GM19438 (cell line): ENCODE data around the gene CYP4F8.
"Not testable (repeated sequence)": the region's sequence is repeated elsewhere in the genome, so short reads cannot be mapped to it uniquely, and the experiment has no call there.

Experiments
- ATAC-seq: cut with Tn5 transposase; IDR thresholded peaks from one replicate; pipeline ENCODE4 v1.9.1; 2021; ENCODE audit warnings: low read depth; ENCODE audit not compliant: unreplicated experiment

CYP4F8 gene

GRCh38 chr19:15642807-15643206 is 27.8 kb downstream of the CYP4F8 start:
- no peak for ATAC-seq

- ATAC-seq: no peak
These were observed 28.4 kb downstream of the CYP4F8 start for GRCh38 chr19:15643387-15643786.

- no peak for ATAC-seq
These were observed 29.2 kb downstream of the CYP4F8 start for GRCh38 chr19:15644066-15644741.

- ATAC-seq: no peak
These were observed 29.8 kb downstream of the CYP4F8 start for GRCh38 chr19:15644816-15645215.

- ATAC-seq: no peak
These were observed 34.5 kb downstream of the CYP4F8 start for GRCh38 chr19:15649526-15649925.

GRCh38 chr19:15650123-15650522 is 35.1 kb downstream of the CYP4F8 start:
- not testable (repeated sequence) for ATAC-seq

- no peak for ATAC-seq
These were observed 36.8 kb downstream of the CYP4F8 start for GRCh38 chr19:15651791-15652190.

GRCh38 chr19:15652559-15653278 is 37.7 kb downstream of the CYP4F8 start:
- ATAC-seq: no peak

GRCh38 chr19:15656467-15656866 is 41.4 kb downstream of the CYP4F8 start:
- no peak for ATAC-seq

GRCh38 chr19:15663247-15663646 is 48.2 kb downstream of the CYP4F8 start:
- ATAC-seq: no peak

- no peak for ATAC-seq
These were observed 51.2 kb downstream of the CYP4F8 start for GRCh38 chr19:15666186-15666585.

GRCh38 chr19:15666883-15667282 is 51.9 kb downstream of the CYP4F8 start:
- ATAC-seq: no peak

- no peak for ATAC-seq
These were observed 54.4 kb downstream of the CYP4F8 start for GRCh38 chr19:15669440-15669839.

GRCh38 chr19:15669891-15670290 is 54.9 kb downstream of the CYP4F8 start:
- ATAC-seq: no peak

GRCh38 chr19:15671237-15671821 is 56.3 kb downstream of the CYP4F8 start:
- ATAC-seq: no peak

- no peak for ATAC-seq
These were observed 57.0 kb downstream of the CYP4F8 start for GRCh38 chr19:15671891-15672579.

GRCh38 chr19:15672580-15673175 is 57.7 kb downstream of the CYP4F8 start, which contains the start of gene CYP4F12:
Gene CYP4F12 (plus strand): TSS chr19:15673087. CDS start chr19:15673530, 443 bp downstream.
- no peak for ATAC-seq

GRCh38 chr19:15673176-15673654 is 58.2 kb downstream of the CYP4F8 start:
- ATAC-seq: no peak

- no peak for ATAC-seq
These were observed 60.5 kb downstream of the CYP4F8 start for GRCh38 chr19:15675560-15675959.

GRCh38 chr19:15679089-15679488 is 64.1 kb downstream of the CYP4F8 start:
- no peak for ATAC-seq

GRCh38 chr19:15679865-15680264 is 64.8 kb downstream of the CYP4F8 start:
- not testable (repeated sequence) for ATAC-seq
